ENCODE measurements around the gene TUBB. TPM values are rescaled to one million over a fixed set of nuclear protein-coding genes. Genes with fewer than 3 reads are reported as not detected.

The TUBB gene
- total RNA-seq, 1 experiment from 2014 or later: 1,719 TPM

DNA sequence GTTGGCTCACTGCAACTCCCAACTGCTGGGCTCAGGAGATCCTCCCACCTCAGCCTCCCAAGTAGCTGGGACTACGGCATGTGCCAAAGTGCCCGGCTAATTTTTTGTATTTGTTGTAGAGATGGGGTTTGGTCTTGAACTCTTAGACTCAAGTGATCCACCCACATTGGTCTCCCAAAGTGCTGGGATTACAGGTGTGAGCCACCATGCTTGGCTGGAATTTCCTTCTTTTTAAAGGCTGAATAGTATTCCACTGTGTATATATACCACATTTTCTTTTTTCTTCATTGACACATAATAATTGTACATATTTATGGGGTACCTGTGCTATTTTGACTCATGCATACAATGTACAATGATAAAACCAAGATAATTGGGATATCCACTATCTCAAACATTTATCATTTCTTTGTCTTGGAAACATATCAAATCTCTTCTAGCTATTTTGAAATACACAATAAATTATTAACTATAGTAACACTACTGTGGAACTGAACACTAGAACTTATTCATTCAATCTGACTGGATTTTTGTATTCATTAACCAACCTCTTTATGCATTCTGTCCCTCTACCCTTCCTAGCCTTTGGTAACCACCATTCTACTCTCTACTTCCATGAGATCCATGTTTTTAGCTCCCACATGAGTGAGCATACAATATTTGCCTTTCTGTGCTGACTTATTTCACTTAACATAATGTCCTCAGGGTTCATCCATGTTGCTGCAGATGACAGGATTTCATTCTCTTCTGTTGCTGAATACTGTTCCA is 10.9 kb upstream of the TUBB start:
- no CpG with 5 or more reads among the region's 2 CpGs for WGBS (ENCODE audit: extremely low coverage, insufficient read length, low lambda C conversion rate)
- H3K56ac ChIP-seq (ENCODE audit: insufficient read length, low read depth, low read length): no peak overlapping the region
- Mint-ChIP-seq H3K4me1 (peaks cover 6 to 7% of the 10 kb centered on the region in 2 experiments), H3K4me3 (no peak overlapping the region), H3K9me3 (no peaks in the 10 kb centered on the region), H3K27me3 (ENCODE audit: low read depth) (no peaks in the 10 kb centered on the region), H3K36me3 (ENCODE audit: insufficient read depth in 1 of 3, low read depth in 3 of 3) (peaks cover 68 to 87% (median 79%) of the 10 kb centered on the region in 3 experiments; a peak in 6 of 7 replicates), H3K27ac (no peak overlapping the region)
- no peak overlapping the region for H2BK15ac ChIP-seq (ENCODE audit: low read depth, low read length)
- H3K9me3 ChIP-seq (ENCODE audit: control insufficient read depth, low read depth, low read length): no peaks in the 10 kb centered on the region
- no peak overlapping the region for H3K23ac ChIP-seq (ENCODE audit: insufficient read length, low read depth, low read length)
- H4K8ac ChIP-seq (replicated peaks; ENCODE audit: insufficient read length, low read depth, low read length): no peak overlapping the region
- no peak overlapping the region for H3T11ph ChIP-seq (ENCODE audit: low read length)
- no peaks in the 10 kb centered on the region for H4K20me1 ChIP-seq (ENCODE audit: control insufficient read depth, insufficient read depth, insufficient read length)
- no peak overlapping the region for H2BK5ac ChIP-seq (ENCODE audit: insufficient read length, low read length)
- no peak for DNase-seq
- no peak overlapping the region for H2AK5ac ChIP-seq (ENCODE audit: insufficient read length, low read length)
- H2AFZ ChIP-seq (ENCODE audit: low read length): no peak overlapping the region
- H2BK120ac ChIP-seq (ENCODE audit: low read depth, low read length, poor library complexity, severe bottlenecking): no peak overlapping the region
- H3K27ac ChIP-seq (ENCODE audit: insufficient read length, low read depth, low read length): no peak overlapping the region
- H3K4me2 ChIP-seq (ENCODE audit: insufficient read depth, insufficient read length, low read length): no peak overlapping the region
- TF ChIP-seq, protein P1, sequence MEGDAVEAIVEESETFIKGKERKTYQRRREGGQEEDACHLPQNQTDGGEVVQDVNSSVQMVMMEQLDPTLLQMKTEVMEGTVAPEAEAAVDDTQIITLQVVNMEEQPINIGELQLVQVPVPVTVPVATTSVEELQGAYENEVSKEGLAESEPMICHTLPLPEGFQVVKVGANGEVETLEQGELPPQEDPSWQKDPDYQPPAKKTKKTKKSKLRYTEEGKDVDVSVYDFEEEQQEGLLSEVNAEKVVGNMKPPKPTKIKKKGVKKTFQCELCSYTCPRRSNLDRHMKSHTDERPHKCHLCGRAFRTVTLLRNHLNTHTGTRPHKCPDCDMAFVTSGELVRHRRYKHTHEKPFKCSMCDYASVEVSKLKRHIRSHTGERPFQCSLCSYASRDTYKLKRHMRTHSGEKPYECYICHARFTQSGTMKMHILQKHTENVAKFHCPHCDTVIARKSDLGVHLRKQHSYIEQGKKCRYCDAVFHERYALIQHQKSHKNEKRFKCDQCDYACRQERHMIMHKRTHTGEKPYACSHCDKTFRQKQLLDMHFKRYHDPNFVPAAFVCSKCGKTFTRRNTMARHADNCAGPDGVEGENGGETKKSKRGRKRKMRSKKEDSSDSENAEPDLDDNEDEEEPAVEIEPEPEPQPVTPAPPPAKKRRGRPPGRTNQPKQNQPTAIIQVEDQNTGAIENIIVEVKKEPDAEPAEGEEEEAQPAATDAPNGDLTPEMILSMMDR (conservative IDR thresholded peaks at IDR 0.05): no peak
- H3K79me2 ChIP-seq (ENCODE audit: insufficient read depth, low read length): no peaks in the 10 kb centered on the region
- no peak overlapping the region for H4K5ac ChIP-seq (ENCODE audit: insufficient read length, low read depth, low read length)
- H2BK12ac ChIP-seq (ENCODE audit: insufficient read length, low read depth, low read length): no peak overlapping the region
- H3K27me3 ChIP-seq (ENCODE audit: insufficient read depth, low read length): no peaks in the 10 kb centered on the region
- H4K91ac ChIP-seq (ENCODE audit: insufficient read length, low read depth, low read length): no peak overlapping the region
- H3K9ac ChIP-seq (ENCODE audit: extremely low read depth, insufficient read length, low read length): no peak overlapping the region
- H3K18ac ChIP-seq (ENCODE audit: insufficient read length, low read depth, low read length): no peak overlapping the region
- H3K4me1 ChIP-seq (ENCODE audit: insufficient read depth, low read length): no peaks in the 10 kb centered on the region
- no peak overlapping the region for H3K14ac ChIP-seq (ENCODE audit: insufficient read depth, low read length)
- H3K4ac ChIP-seq (ENCODE audit: low read depth, low read length): no peak overlapping the region
- H2BK20ac ChIP-seq (ENCODE audit: low read depth, low read length, poor library complexity, severe bottlenecking): no peak overlapping the region
- no peaks in the 10 kb centered on the region for H3K23me2 ChIP-seq (ENCODE audit: insufficient read length, low read depth, low read length, poor library complexity, severe bottlenecking)
- H3K79me1 ChIP-seq (ENCODE audit: insufficient read depth, low read depth, low read length, poor library complexity, severe bottlenecking): no peaks in the 10 kb centered on the region
